Memory B cell (primary cell): ENCODE data around the gene PFDN1.

ENCODE experiments used
- ATAC-seq: fragments of 150-1000 bp; cut with Tn5 transposase; 2 replicates; pipeline ENCODE4 v1.10.0; 2021; ENCODE audit warnings: low read depth, mild to moderate bottlenecking, moderate library complexity
- DNase-seq, 2 donors: peaks; one replicate each; pipeline ENCODE4 v3.0.0; 2022; ENCODE audit warnings: low spot score in 2 of 2
- H3K27ac Mint-ChIP-seq: one replicate; pipeline ENCODE4 v1.8.0; 2022; ENCODE audit warnings: mild to moderate bottlenecking, moderate library complexity, mixed read lengths
- H3K27me3 Mint-ChIP-seq: one replicate; pipeline ENCODE4 v1.8.0; 2022; ENCODE audit warnings: mixed read lengths
- H3K36me3 Mint-ChIP-seq: one replicate; pipeline ENCODE4 v1.8.0; 2022; ENCODE audit warnings: mild to moderate bottlenecking, mixed read lengths
- H3K4me1 Mint-ChIP-seq: one replicate; pipeline ENCODE4 v1.8.0; 2022; ENCODE audit warnings: mixed read lengths
- H3K4me3 Mint-ChIP-seq: one replicate; pipeline ENCODE4 v1.8.0; 2022; ENCODE audit warnings: mild to moderate bottlenecking, moderate library complexity, mixed read lengths
- H3K9me3 Mint-ChIP-seq: one replicate; pipeline ENCODE4 v1.8.0; 2022; ENCODE audit warnings: mixed read lengths

The PFDN1 gene

DNA sequence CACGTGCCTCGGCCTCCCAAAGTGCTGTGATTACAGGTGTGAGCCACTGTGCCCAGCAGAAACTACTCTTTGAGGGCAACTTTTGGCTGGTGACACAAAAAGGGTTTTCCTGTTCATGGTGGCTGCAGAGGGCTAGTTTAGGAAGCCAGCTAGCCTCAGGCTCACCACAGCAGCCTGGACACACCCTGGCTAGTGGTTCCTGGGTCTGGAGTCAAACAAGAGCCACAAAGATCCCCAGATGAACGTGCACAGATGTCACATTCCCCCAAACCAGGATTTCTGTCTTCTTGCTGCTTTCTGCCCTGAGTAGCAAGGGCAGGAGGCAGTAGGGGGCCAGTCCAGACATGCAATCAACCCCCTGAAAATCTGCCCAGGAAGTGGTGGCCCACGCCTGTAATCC, 36.7 kb upstream of the PFDN1 start:
- DNase-seq (no peak), ATAC-seq (no peak)
- Mint-ChIP-seq H3K36me3 (no peaks in the 10 kb centered on the region), H3K27me3 (no peaks in the 10 kb centered on the region), H3K9me3 (no peaks in the 10 kb centered on the region), H3K4me3 (no peak overlapping the region), H3K4me1 (peaks cover 25% of the 10 kb centered on the region), H3K27ac (no peak overlapping the region)

- no peaks in the 10 kb centered on the region for H3K27me3 Mint-ChIP-seq
- H3K4me3 Mint-ChIP-seq: no peak overlapping the region
- H3K4me1 Mint-ChIP-seq: peaks cover 21% of the 10 kb centered on the region
- H3K36me3 Mint-ChIP-seq: no peaks in the 10 kb centered on the region
- ATAC-seq: no peak
- H3K27ac Mint-ChIP-seq: no peak overlapping the region
- DNase-seq: no peak
- H3K9me3 Mint-ChIP-seq: no peaks in the 10 kb centered on the region
Measured at GRCh38 chr5:140338908-140339307, 36.0 kb upstream of the PFDN1 start.

DNA sequence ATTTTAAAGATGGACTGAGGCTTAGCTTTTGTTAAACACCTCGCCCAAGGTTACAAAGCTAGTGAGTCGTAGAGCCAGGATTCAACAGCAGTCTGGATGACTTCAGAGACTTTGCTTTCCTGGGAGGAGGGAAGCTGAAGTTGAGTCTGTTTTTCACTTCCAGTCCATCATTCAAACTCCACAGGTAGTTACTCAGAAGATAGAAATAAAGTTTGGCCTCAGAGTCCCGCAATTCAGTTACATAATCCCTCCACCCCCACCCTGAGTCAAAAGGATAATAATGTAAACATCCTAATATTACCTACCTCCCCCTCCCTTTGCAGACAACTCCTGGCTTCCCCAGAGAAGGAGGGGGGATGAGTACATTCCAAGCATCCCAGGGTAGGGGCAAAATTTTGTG, 35.4 kb upstream of the PFDN1 start:
- Mint-ChIP-seq H3K4me1 (peaks cover 20% of the 10 kb centered on the region), H3K27me3 (no peaks in the 10 kb centered on the region), H3K4me3 (no peak overlapping the region), H3K36me3 (no peaks in the 10 kb centered on the region), H3K9me3 (no peaks in the 10 kb centered on the region), H3K27ac (no peak overlapping the region)
- ATAC-seq (no peak), DNase-seq (no peak)

- Mint-ChIP-seq H3K4me1 (peaks cover 15% of the 10 kb centered on the region), H3K36me3 (no peaks in the 10 kb centered on the region), H3K27ac (no peak overlapping the region), H3K9me3 (no peaks in the 10 kb centered on the region), H3K4me3 (no peak overlapping the region), H3K27me3 (no peaks in the 10 kb centered on the region)
- no peak for DNase-seq
- ATAC-seq: no peak
Measured at GRCh38 chr5:140337880-140338279, 35.0 kb upstream of the PFDN1 start.

DNA sequence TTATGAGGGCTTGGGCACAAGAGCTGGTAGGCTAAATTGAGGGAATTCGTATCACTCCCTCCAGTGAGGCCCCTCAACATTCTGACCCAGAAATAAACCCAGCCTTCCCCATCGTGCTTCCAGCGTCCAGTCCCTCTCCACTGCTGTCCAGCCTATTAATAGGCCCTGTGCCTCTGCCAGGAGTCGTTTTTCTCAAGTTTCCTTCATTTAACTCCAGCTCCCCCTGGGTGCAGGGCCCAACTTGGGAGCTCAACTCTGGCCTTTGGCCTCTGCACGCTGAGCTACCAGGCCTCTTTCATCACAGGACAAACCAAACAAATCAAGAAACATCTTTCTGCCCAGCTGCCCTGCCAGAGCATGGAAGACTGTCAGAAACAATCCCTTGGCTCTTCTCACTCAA, 33.5 kb upstream of the PFDN1 start:
- peaks cover 4% of the 10 kb centered on the region for H3K36me3 Mint-ChIP-seq
- H3K27ac Mint-ChIP-seq: no peak overlapping the region

GRCh38 chr5:140331638-140332037, 28.7 kb upstream of the PFDN1 start:
- no peak overlapping the region for H3K27ac Mint-ChIP-seq

More for the DNA sequence above, 33.5 kb upstream of the PFDN1 start:
- H3K27me3 Mint-ChIP-seq: peaks cover 2% of the 10 kb centered on the region
- peaks cover 4% of the 10 kb centered on the region for H3K4me1 Mint-ChIP-seq
- H3K4me3 Mint-ChIP-seq: no peak overlapping the region
- H3K9me3 Mint-ChIP-seq: no peaks in the 10 kb centered on the region
- DNase-seq (no peak), ATAC-seq (no peak)

GRCh38 chr5:140329739-140330481, 27.0 kb upstream of the PFDN1 start:
- Mint-ChIP-seq H3K9me3 (no peaks in the 10 kb centered on the region), H3K4me1 (no peaks in the 10 kb centered on the region), H3K4me3 (no peak overlapping the region), H3K27ac (no peak overlapping the region), H3K36me3 (peaks cover 4% of the 10 kb centered on the region), H3K27me3 (peaks cover 2% of the 10 kb centered on the region)
- ATAC-seq (no peak), DNase-seq (no peak)

More at GRCh38 chr5:140331638-140332037, 28.7 kb upstream of the PFDN1 start:
- ATAC-seq (no peak), DNase-seq (no peak)
- peaks cover 2% of the 10 kb centered on the region for H3K27me3 Mint-ChIP-seq
- H3K9me3 Mint-ChIP-seq: no peaks in the 10 kb centered on the region
- H3K4me1 Mint-ChIP-seq: no peaks in the 10 kb centered on the region
- no peak overlapping the region for H3K4me3 Mint-ChIP-seq
- peaks cover 4% of the 10 kb centered on the region for H3K36me3 Mint-ChIP-seq

DNA sequence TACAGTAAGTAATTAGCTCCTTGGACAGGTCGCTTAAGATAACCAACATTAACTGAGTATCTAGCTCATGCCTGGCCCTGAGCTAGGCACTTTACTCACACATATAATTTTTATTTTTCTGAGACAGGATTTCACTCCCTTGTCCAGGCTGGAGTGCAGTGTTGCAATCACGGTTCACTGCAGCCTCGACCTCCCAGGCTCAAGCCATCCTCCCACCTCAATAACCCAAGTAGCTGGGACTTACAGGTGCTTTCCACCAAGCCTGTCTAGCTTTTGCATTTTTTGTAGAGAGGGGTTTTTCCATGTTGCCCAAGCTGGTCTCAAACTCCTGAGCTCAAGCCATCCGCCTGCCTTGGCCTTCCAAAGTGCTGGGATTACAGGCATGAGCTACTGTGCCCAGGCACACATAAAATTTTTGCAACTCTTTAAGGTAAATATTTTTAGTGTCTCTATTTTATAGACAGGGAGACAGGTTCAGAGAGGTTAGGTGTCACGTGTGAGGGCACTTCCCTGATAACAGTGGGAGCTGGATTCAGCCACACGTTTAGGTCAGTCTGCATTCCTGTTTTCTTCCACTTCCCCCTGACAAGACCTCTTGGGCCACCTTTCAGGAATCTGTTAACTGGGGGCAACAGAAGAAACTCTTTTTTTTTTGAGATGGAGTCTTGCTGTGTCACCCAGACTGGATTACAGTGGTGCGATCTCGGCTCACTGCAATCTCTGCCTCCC, 25.3 kb upstream of the PFDN1 start:
- no peak overlapping the region for H3K27ac Mint-ChIP-seq
- peaks cover 4% of the 10 kb centered on the region for H3K36me3 Mint-ChIP-seq
- H3K27me3 Mint-ChIP-seq: peaks cover 2% of the 10 kb centered on the region
- no peak for DNase-seq
- no peak overlapping the region for H3K4me3 Mint-ChIP-seq
- no peaks in the 10 kb centered on the region for H3K9me3 Mint-ChIP-seq
- H3K4me1 Mint-ChIP-seq: no peaks in the 10 kb centered on the region
- ATAC-seq: no peak

DNA sequence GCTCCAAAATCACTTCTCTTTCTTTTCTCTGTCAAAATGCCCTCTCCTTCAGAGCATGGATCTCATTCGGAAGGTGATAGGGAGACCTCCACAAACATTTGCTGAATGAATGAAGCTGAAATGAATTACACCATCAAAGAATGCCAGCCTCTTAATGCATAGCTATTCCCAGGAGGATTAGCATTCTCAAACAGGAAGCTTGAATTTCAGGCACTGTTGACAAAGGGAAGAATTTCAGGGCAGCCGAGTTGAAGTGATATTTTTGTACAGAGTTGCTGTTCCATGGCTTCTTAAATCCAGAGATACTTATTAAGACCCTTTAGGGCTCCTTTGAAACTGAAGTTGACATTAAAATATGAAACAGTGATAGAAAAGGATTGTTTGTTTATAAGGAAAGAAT, 24.7 kb upstream of the PFDN1 start:
- Mint-ChIP-seq H3K4me1 (no peaks in the 10 kb centered on the region), H3K4me3 (no peak overlapping the region), H3K27me3 (peaks cover 2% of the 10 kb centered on the region), H3K9me3 (no peaks in the 10 kb centered on the region), H3K36me3 (peaks cover 4% of the 10 kb centered on the region), H3K27ac (no peak overlapping the region)
- DNase-seq: no peak
- no peak for ATAC-seq

DNA sequence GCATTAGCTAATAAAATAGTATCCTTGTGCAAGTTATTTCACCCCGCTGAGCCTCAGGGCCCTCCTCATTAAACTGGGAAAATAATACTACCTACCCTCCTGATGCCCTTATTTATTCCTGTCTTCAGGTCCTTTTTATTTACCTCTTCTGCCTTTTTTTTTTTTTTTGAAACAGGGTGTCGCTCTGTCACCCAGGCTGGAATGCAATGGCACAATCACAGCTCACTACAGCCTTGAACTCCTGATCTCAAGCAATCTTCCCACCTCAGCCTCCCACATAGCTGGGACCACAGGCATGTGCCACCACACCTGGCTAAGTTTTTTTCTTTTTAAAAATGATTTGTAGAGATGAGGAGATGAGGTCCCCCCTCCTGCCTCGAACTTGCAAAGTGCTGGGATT, 22.6 kb upstream of the PFDN1 start:
- Mint-ChIP-seq H3K4me1 (no peaks in the 10 kb centered on the region), H3K9me3 (no peaks in the 10 kb centered on the region), H3K36me3 (peaks cover 1% of the 10 kb centered on the region), H3K27me3 (no peaks in the 10 kb centered on the region), H3K4me3 (no peak overlapping the region), H3K27ac (no peak overlapping the region)
- no peak for ATAC-seq
- DNase-seq: no peak

GRCh38 chr5:140324617-140325241, 21.8 kb upstream of the PFDN1 start:
- ATAC-seq: no peak
- no peaks in the 10 kb centered on the region for H3K9me3 Mint-ChIP-seq
- H3K4me3 Mint-ChIP-seq: no peak overlapping the region
- no peak for DNase-seq
- H3K36me3 Mint-ChIP-seq: peaks cover 1% of the 10 kb centered on the region
- H3K27ac Mint-ChIP-seq: no peak overlapping the region
- H3K27me3 Mint-ChIP-seq: no peaks in the 10 kb centered on the region
- no peaks in the 10 kb centered on the region for H3K4me1 Mint-ChIP-seq

DNA sequence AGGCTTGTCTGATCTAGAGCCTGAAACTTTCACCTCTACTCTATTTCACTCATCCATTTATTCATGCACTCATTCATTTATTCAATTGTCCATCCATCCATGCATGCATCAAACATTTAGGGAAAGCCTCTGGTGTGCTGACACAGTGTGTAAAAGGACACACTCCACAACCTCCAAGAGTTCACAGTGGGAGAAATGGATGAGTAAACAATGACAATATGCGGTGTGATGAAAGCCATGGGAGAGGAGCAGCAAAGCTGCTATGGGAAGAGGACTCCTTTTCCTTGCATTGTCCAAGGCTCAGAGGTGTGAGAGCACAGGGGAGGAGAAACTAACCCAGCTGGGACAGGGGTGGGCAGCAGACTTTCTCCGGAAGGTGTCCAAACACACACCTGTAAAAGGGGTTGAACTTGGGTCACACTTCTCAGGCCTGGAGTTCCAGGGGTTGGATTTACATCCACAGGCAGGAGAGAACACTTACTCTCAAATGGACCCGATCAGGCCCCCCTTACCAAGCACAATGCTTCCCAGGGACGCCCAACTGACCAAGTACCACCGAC, 21.2 kb upstream of the PFDN1 start:
- H3K4me1 Mint-ChIP-seq: no peaks in the 10 kb centered on the region
- ATAC-seq: no peak
- no peak overlapping the region for H3K27ac Mint-ChIP-seq
- H3K9me3 Mint-ChIP-seq: no peaks in the 10 kb centered on the region
- no peaks in the 10 kb centered on the region for H3K27me3 Mint-ChIP-seq
- no peak for DNase-seq
- no peak overlapping the region for H3K4me3 Mint-ChIP-seq
- peaks cover 1% of the 10 kb centered on the region for H3K36me3 Mint-ChIP-seq

DNA sequence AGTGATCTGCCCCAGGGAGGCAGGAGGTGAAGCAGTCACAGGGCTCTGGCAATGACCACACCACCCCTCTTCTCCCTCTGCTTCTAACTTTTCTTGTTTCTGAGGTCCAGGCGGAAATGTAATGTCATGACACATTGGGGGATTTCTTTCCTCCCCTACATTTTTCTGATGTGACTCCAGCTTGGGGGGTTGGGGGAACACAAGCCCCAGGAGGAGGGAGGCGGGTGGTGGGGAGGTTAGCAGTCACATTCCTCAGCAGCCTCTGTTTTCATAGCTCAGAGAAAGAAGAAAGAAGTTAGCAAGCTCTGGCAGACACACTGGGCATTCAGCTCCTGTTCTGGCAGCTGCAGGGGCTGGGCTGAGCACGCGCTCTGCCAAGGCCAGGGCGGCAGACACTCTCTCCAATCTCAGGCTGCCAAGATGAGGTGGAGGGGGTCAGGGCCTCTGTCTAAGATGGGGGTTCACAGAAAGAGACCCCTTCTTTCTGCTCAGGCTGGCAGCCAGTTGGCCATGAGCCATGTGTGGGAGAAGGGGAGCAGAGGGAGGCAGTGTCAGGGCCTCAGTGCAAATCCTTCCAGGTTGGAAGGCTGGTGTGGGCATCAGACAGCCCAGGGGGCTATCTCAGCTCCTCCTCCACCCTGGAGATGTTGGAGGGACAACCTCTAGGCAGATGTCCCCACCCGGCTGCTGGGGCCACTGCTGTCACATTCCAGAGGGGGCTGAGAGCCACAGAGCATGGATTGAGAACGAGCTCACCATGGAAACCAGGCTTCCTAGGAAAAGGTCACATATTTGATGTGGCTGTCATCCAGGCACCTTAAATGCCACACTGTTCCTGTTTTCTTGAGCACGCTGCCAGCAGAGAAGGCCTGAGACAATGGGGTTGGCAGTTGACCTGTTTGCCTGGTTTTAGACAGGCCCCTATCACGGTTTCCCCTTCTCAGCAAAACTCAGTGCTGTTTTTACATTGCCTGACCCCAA, 20.1 kb upstream of the PFDN1 start:
- Mint-ChIP-seq H3K36me3 (peaks cover 1% of the 10 kb centered on the region), H3K4me3 (no peak overlapping the region), H3K4me1 (no peaks in the 10 kb centered on the region), H3K27me3 (no peaks in the 10 kb centered on the region), H3K27ac (no peak overlapping the region), H3K9me3 (no peaks in the 10 kb centered on the region)
- no peak for DNase-seq
- no peak for ATAC-seq
